Breast epithelium (tissue), 4 donors: ENCODE results near the gene TBC1D32. TPM values are rescaled to one million over a fixed set of nuclear protein-coding genes. Genes with fewer than 3 reads are reported as not detected.

Source experiments
- DNase-seq, 2 donors: peaks; one replicate each; pipeline ENCODE4 v3.0.0-alpha.2; 2019; ENCODE audit warnings: low spot score in 2 of 2
- H3K27ac ChIP-seq, 2 donors: fragments of 200-600 bp; sonication (generic) in 1 of 2; one replicate each; pipeline ENCODE4 v1.5.1; 2016 to 2019; ENCODE audit warnings: mild to moderate bottlenecking in 1 of 2
- H3K27me3 ChIP-seq, 2 donors: fragments of 200-600 bp; sonication (generic) in 1 of 2; one replicate each; pipeline versions ENCODE4 v1.5.1 to v1.6.0; 2017 to 2019; ENCODE audit warnings: control low read depth in 1 of 2, mild to moderate bottlenecking in 1 of 2
- H3K36me3 ChIP-seq: fragments of 200-600 bp; one replicate; pipeline ENCODE4 v1.5.1; 2019
- H3K4me1 ChIP-seq, 2 donors: fragments of 200-600 bp; sonication (generic); one replicate each; pipeline ENCODE4 v1.5.1; 2016 to 2019; ENCODE audit warnings: control low read depth in 1 of 2
- H3K4me3 ChIP-seq, 3 donors: fragments of 200-600 bp; sonication (generic); 1 replicate in 2 of 3; 2 replicates in 1 of 3; pipeline ENCODE4 v1.5.1; 2016 to 2019; ENCODE audit warnings: mild to moderate bottlenecking in 3 of 3, moderate library complexity in 2 of 3
- H3K9me3 ChIP-seq, 2 donors: fragments of 200-600 bp; sonication (generic) in 1 of 2; one replicate each; pipeline ENCODE4 v1.5.1; 2016 to 2019; ENCODE audit warnings: control low read depth in 1 of 2
- CTCF ChIP-seq, 3 donors: fragments of 450-650 bp; IDR thresholded peaks; one replicate each; pipeline ENCODE4 v1.5.1; 2016 to 2017; ENCODE audit warnings: antibody characterized with exemption in 3 of 3, mild to moderate bottlenecking in 3 of 3, moderate library complexity in 3 of 3
- POLR2A ChIP-seq: fragments of 450-650 bp; IDR thresholded peaks from one replicate; pipeline ENCODE4 v1.6.1; 2016; ENCODE audit warnings: antibody characterized with exemption, mild to moderate bottlenecking, moderate library complexity
- POLR2AphosphoS5 ChIP-seq, 3 donors: sonication (generic); formaldehyde crosslinking; IDR thresholded peaks; one replicate each; pipeline ENCODE4 v1.6.1; 2017; ENCODE audit warnings: antibody characterized with exemption in 3 of 3
- intact Hi-C: fragments of 100-400 bp; cut with DNase I; formaldehyde crosslinking; loops from one replicate; pipeline ENCODE4 v1.15.1; 2023; ENCODE audit warnings: low total_unique reads
- total RNA-seq, 3 donors: library from RNA; depleted of rRNA; stranded (reverse); fragments of >200 nt; gene quantifications; one replicate each; pipeline ENCODE4 v1.1.0, GENCODE V29; 2016

The TBC1D32 gene
- total RNA-seq, 3 donors from 2014 or later = 5.8 to 26.3 (median 18.7) TPM

DNA sequence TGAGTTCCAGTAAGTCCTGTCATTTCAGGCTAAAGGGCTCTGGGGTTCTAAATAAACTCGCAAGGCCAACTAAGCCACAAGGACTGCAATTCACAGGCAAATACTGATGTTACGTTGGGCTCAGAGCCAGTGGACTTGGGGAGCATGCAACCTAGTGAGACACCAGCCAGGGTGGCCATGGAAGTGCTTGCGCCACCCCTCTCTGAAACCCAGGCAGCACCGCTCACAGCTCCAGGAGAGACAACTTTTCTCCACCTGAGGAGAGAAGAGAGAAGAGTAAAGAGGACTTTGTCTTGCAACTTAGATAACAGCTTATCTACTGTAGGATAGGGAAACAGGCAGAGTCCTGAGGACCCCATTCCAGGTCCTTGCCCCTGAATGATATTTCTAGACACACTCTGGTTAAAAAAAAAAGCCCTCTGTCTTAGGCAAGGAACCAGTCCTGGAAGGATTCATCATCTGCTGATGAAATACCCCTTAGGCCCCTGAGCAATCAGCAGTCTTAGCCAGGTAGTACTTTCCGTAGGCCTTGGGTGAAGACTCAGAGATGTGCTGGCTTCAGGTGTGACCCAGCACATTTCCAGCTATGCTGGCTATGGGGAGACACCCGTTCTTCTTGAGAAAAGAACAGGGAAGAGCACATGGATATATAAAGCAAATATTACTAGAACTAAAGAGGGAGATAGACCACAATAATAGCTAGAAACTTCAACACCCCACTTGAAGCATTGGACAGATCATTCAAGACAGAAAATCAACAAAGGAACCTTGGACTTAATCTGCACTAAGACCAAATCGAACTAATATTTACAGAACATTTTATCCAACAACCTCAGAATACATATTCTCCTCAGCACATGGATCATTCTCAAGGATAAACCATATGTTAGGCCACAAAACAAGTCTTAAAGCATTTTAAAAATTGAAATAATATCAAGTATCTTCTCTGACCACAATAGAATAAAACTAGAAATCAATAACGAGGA lies 31.5 kb upstream of the TBC1D32 start:
- intact Hi-C loops = no loop called here
- no peak overlapping the region for H3K4me3 ChIP-seq
- H3K4me1 ChIP-seq = no peaks in the 10 kb centered on the region
- no peak overlapping the region for H3K27ac ChIP-seq
- no peaks in the 10 kb centered on the region for H3K36me3 ChIP-seq
- TF ChIP-seq POLR2AphosphoS5 (IDR thresholded peaks at IDR 0.05) (no peak), CTCF (IDR thresholded peaks at IDR 0.05) (no peak), POLR2A (no peak)
- H3K9me3 ChIP-seq = no peaks in the 10 kb centered on the region
- no peaks in the 10 kb centered on the region for H3K27me3 ChIP-seq
- DNase-seq = no peak

GRCh38 chr6:121356575-121356974 lies 22.3 kb upstream of the TBC1D32 start:
- no peaks in the 10 kb centered on the region for H3K4me1 ChIP-seq
- DNase-seq = no peak
- intact Hi-C loops = no loop called here
- no peak overlapping the region for H3K4me3 ChIP-seq
- TF ChIP-seq CTCF (IDR thresholded peaks at IDR 0.05) = no peak
- TF ChIP-seq POLR2A = no peak
- TF ChIP-seq POLR2AphosphoS5 (IDR thresholded peaks at IDR 0.05) = no peak
- H3K27ac ChIP-seq = no peak overlapping the region
- H3K27me3 ChIP-seq = no peaks in the 10 kb centered on the region
- H3K9me3 ChIP-seq = no peaks in the 10 kb centered on the region
- H3K36me3 ChIP-seq = no peaks in the 10 kb centered on the region

DNA sequence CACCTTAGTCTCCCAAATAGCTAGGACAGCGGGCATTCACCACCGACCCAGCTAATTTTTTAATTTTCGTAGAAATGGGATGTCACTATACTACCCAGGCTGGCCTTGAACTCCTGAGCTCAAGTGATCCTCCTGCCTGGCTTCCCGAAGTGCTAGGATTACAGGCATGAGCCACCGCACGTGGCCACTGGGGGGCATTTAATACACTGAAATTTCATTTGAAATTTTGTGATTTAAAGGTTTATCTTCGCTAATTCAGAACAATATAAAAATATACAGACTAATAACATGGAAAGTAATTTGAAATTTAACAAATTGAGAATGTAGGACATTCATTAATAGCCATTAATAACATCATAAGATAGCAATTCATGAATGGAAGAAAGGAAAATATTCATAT lies 20.5 kb upstream of the TBC1D32 start:
- DNase-seq = no peak
- Histone ChIP-seq H3K27ac (no peak overlapping the region), H3K9me3 (no peaks in the 10 kb centered on the region), H3K4me3 (no peak overlapping the region), H3K4me1 (no peaks in the 10 kb centered on the region), H3K36me3 (no peaks in the 10 kb centered on the region), H3K27me3 (no peaks in the 10 kb centered on the region)
- TF ChIP-seq POLR2A (no peak), CTCF (IDR thresholded peaks at IDR 0.05) (no peak), POLR2AphosphoS5 (IDR thresholded peaks at IDR 0.05) (no peak)
- intact Hi-C loops = no loop called here

DNA sequence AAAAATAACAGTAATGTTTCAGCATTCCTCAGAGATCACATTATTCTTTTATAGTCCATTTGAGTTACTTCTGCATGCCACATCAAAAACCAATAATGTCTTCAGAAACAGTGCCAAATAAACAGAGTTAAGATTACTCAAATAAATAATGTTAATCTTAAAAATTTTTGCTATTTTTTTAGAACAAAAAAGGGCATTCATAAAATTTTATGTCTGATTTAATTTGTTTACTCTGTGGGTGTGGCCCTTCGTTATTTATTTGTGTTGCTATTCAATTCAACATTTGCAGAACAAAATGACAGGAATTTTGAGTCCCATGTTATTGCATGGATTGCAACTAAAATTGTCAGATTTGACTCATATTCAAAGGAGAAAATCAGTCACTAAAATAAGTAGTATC lies 18.7 kb upstream of the TBC1D32 start:
- no peak overlapping the region for H3K27ac ChIP-seq
- no peak overlapping the region for H3K4me3 ChIP-seq
- intact Hi-C loops = no loop called here
- no peak for DNase-seq
- no peaks in the 10 kb centered on the region for H3K36me3 ChIP-seq
- no peaks in the 10 kb centered on the region for H3K9me3 ChIP-seq
- TF ChIP-seq CTCF (IDR thresholded peaks at IDR 0.05) (no peak), POLR2A (no peak), POLR2AphosphoS5 (IDR thresholded peaks at IDR 0.05) (no peak)
- H3K27me3 ChIP-seq = no peaks in the 10 kb centered on the region
- H3K4me1 ChIP-seq = no peaks in the 10 kb centered on the region

- intact Hi-C loops = no loop called here
- no peak overlapping the region for H3K4me3 ChIP-seq
- no peak overlapping the region for H3K27ac ChIP-seq
- no peak for DNase-seq
- no peaks in the 10 kb centered on the region for H3K9me3 ChIP-seq
- no peak for TF ChIP-seq POLR2AphosphoS5 (IDR thresholded peaks at IDR 0.05)
- TF ChIP-seq POLR2A = no peak
- no peak for TF ChIP-seq CTCF (IDR thresholded peaks at IDR 0.05)
- H3K36me3 ChIP-seq = no peaks in the 10 kb centered on the region
- no peaks in the 10 kb centered on the region for H3K4me1 ChIP-seq
- no peaks in the 10 kb centered on the region for H3K27me3 ChIP-seq
Observed at GRCh38 chr6:121351916-121352315, 17.6 kb upstream of the TBC1D32 start.
